ENCODE data around the gene ARFGAP1. TPM values are rescaled to one million over a fixed set of nuclear protein-coding genes. Genes with fewer than 3 reads are reported as not detected.

ARFGAP1 gene
- total RNA-seq, 1 experiment from 2014 or later = 207 TPM

GRCh38 chr20:63327231-63327745 lies 54.7 kb downstream of the ARFGAP1 start:
- H3K4me1 Mint-ChIP-seq = peaks cover 2% of the 10 kb centered on the region; the same call in 1 of the 2 replicates
- peaks cover 9% of the 10 kb centered on the region for H3K9me3 Mint-ChIP-seq
- TF ChIP-seq ZMAT4 (CRISPR knock-in tag; IDR thresholded peaks at IDR 0.05) (no peak), ZNF512 (CRISPR knock-in tag; IDR thresholded peaks at IDR 0.05; ENCODE audit: borderline replicate concordance) (no peak), USF1 (CRISPR knock-in tag; IDR thresholded peaks at IDR 0.05) (no peak), FOXP4 (CRISPR knock-in tag; IDR thresholded peaks at IDR 0.05) (no peak), SMAD4 (CRISPR knock-in tag; IDR thresholded peaks at IDR 0.05) (no peak), ZNF396 (CRISPR knock-in tag; IDR thresholded peaks at IDR 0.05; ENCODE audit: borderline replicate concordance) (no peak), GTF2I (CRISPR knock-in tag; conservative IDR thresholded peaks at IDR 0.05) (no peak), NR1H2 (CRISPR knock-in tag; IDR thresholded peaks at IDR 0.05) (no peak)
- ChIA-PET POLR2A (no interaction called here), CTCF (interaction anchor here (1.0 to 1.9 kb wide), 2 partner anchors 51 to 103 kb away, joined by 3 to 6 read pairs; no protein-coding TSS in a partner anchor)
- DNase-seq (ENCODE audit: low spot score) (no peak), ATAC-seq (no peak)
- H3K27ac Mint-ChIP-seq = no peak overlapping the region
- peaks cover 6% of the 10 kb centered on the region for H3K36me3 Mint-ChIP-seq
- H3K27me3 Mint-ChIP-seq (ENCODE audit: low read depth) = no peaks in the 10 kb centered on the region; the same call in 1 of the 2 replicates
- no peak overlapping the region for H3K4me3 Mint-ChIP-seq

- Mint-ChIP-seq H3K27ac (no peak overlapping the region), H3K9me3 (peaks cover 9% of the 10 kb centered on the region), H3K4me3 (no peak overlapping the region), H3K4me1 (peaks cover under 1% of the 10 kb centered on the region; the same call in 1 of the 2 replicates), H3K27me3 (ENCODE audit: low read depth) (no peaks in the 10 kb centered on the region; the same call in 1 of the 2 replicates), H3K36me3 (peaks cover 6% of the 10 kb centered on the region)
- ChIA-PET POLR2A (no interaction called here), CTCF (interaction anchor here (1.2 to 1.9 kb wide), 2 partner anchors 50 to 105 kb away, joined by 4 to 6 read pairs; no protein-coding TSS in a partner anchor)
- no peak for DNase-seq (ENCODE audit: low spot score)
- ATAC-seq = no peak
- TF ChIP-seq ZNF121 (CRISPR knock-in tag; IDR thresholded peaks at IDR 0.05) = no peak
- TF ChIP-seq E2F5 (CRISPR knock-in tag; IDR thresholded peaks at IDR 0.05) = no peak
- TF ChIP-seq CBFB (CRISPR knock-in tag; IDR thresholded peaks at IDR 0.05; ENCODE audit: low read depth) = no peak
- no peak for TF ChIP-seq ZNF416 (CRISPR knock-in tag; IDR thresholded peaks at IDR 0.05)
- TF ChIP-seq SMAD4 (CRISPR knock-in tag; IDR thresholded peaks at IDR 0.05) = no peak
- TF ChIP-seq FOXP4 (CRISPR knock-in tag; IDR thresholded peaks at IDR 0.05) = no peak
- no peak for TF ChIP-seq MAX (CRISPR knock-in tag; IDR thresholded peaks at IDR 0.05)
- TF ChIP-seq AFF4 (CRISPR knock-in tag; IDR thresholded peaks at IDR 0.05; ENCODE audit: borderline replicate concordance) = no peak
- TF ChIP-seq NR2C2 (CRISPR knock-in tag; IDR thresholded peaks at IDR 0.05) = no peak
- no peak for TF ChIP-seq RORB (CRISPR knock-in tag; IDR thresholded peaks at IDR 0.05)
- no peak for TF ChIP-seq STAT6 (CRISPR knock-in tag; conservative IDR thresholded peaks at IDR 0.05; ENCODE audit: low read depth)
These were observed 55.5 kb downstream of the ARFGAP1 start for GRCh38 chr20:63328026-63328700.
